ENCODE results near the gene FANCC.
A peak's percentile ranks its signal among the peaks of the same experiment; 100 is the strongest.

DNA sequence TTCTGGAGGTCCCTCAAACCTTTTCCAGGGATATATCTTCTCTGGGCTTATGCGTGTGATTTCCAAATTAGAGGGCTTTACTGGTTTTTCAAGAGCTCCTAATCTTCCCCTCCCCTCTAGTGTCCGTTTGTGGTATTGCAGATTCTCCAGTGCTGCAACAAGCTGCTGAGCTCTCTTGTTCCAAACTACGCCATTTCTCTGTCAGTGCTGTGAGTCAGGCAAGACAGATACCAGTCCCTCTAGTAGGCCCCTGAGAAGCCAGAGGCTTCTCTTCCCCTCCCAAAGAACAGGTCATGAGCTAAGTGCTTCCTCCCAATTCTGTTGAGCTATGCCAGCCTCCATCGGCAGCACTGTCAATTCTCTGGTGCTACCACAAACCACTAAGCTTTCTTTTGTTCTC lies 149.5 kb downstream of the FANCC start:
- TF ChIP-seq, protein P1, sequence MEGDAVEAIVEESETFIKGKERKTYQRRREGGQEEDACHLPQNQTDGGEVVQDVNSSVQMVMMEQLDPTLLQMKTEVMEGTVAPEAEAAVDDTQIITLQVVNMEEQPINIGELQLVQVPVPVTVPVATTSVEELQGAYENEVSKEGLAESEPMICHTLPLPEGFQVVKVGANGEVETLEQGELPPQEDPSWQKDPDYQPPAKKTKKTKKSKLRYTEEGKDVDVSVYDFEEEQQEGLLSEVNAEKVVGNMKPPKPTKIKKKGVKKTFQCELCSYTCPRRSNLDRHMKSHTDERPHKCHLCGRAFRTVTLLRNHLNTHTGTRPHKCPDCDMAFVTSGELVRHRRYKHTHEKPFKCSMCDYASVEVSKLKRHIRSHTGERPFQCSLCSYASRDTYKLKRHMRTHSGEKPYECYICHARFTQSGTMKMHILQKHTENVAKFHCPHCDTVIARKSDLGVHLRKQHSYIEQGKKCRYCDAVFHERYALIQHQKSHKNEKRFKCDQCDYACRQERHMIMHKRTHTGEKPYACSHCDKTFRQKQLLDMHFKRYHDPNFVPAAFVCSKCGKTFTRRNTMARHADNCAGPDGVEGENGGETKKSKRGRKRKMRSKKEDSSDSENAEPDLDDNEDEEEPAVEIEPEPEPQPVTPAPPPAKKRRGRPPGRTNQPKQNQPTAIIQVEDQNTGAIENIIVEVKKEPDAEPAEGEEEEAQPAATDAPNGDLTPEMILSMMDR (IDR thresholded peaks at IDR 0.05; ENCODE audit: poor library complexity): peak; percentile 66
- no peak for TF ChIP-seq EZH2 (IDR thresholded peaks at IDR 0.05; ENCODE audit: borderline replicate concordance)
